Inferior parietal cortex (tissue), 1 donor: ENCODE results near the gene F12.
"Not testable (repeated sequence)": the region's sequence is repeated elsewhere in the genome, so short reads cannot be mapped to it uniquely, and the experiment has no call there.

Source experiments
- DNase-seq: peaks from one replicate; pipeline ENCODE4 v3.0.0-alpha.2; 2016; ENCODE audit errors: extremely low spot score

F12 gene

DNA sequence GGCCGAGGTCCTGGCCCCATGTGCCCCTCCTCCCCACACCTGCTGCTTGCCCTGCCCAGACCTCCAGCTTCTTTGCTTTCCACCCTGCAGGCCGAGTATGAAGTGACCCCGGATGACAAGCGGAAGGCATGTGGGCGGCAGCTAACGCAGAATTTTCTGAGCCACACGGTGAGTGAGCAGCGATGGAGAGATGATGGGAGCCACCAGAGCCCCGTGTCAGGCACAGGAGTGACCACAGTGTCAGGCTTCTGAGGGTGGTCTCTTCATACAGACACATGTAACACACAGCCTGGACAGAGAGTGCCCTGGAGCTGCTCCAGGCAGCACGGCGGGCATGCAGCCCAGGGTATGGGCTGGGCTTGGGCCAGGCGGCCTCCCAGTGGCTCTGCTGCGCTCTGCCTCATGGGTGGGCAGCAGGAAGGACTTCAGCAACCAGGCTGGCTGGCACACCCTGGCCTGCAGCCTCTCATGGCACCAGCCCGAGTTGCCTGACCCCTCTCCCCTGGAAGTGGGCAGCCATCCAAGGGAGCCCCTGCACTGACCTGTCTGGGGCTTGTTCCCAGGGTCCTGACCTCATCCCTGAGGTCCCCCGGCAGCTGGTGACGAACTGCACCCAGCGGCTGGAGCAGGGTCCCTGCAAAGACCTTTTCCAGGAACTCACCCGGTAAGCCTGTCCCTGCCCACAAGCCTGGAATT, 22.9 kb upstream of the F12 start:
- DNase-seq, result no peak

DNA sequence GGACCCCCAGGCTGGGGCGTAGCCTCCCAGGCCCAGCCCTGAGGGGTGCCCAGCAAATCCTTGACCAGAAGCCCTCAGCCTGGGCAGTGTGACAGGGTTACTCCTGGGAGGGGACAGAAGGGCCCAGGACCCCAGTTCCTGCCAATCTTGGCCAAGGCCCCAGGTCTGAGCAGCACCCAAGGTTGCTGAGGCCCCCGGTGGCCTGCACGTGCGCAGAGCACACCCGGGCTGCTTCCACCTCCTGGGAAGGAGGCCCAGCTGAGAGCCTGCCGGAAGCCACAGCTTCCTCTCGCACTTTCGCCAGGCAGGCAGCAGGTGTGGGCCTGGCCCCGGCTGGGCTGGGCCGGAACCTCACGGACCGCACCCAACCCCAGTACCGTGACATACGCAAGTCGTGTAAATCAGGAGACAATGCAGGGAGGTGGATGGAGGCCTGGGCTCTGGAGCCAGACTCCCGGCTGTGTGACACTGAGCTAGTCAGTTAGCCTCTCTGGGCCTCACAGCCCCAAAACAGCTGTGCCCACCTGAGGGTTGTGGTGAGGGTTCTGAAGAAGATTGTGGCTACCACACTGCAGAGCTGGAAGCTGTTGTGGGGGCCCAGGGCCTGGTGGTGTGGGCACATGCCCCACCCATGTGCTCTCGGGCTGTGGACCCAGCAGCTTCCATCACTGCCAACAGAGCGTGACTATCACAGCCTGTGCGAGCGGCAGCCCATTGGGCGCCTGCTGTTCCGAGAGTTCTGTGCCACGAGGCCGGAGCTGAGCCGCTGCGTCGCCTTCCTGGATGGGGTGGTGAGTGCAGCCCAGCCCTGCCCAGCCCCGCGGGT, 22.2 kb upstream of the F12 start:
- no peak for DNase-seq

GRCh38 chr5:177430972-177431316, 21.6 kb upstream of the F12 start:
- no peak for DNase-seq

DNA sequence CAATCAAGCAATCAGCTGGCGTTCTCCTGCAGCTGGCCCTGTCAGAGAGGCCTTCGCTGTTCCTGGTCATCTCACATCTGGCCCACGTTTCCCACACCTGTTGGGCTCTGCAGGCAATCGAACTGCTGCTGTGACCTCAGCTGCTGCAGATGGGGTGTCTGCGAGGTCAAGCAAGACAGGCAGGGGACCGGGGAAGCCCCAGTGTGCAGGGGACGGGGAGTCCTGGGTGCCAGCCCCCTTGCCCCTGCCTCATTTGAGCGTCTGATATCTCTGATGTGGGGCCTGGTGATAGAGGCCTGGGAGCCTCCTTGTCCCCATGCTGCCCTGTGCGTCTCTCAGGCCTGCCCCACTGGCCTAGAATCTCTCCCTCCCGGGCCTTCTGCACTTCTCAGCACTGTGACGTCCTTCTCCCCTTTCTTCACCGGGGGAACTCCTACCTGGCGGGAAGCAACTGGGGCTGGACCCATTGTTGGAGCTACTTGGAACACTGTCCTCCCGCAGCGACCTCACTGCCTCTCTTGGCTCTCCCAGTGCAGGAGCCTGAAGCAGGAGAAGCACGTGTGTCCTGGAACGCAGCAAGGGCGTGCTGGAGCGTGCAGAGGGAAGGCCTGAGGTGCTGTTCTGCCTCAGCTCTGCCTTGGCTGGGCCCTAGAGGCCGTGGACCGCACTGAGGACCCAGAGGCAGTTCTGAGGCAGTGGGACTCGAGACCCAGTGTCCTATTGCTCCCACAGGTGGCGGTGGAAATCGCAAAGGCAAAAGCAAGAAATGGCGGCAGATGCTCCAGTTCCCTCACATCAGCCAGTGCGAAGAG, 21.0 kb upstream of the F12 start:
- DNase-seq, result no peak

GRCh38 chr5:177429248-177430040, 20.1 kb upstream of the F12 start:
- no peak for DNase-seq

DNA sequence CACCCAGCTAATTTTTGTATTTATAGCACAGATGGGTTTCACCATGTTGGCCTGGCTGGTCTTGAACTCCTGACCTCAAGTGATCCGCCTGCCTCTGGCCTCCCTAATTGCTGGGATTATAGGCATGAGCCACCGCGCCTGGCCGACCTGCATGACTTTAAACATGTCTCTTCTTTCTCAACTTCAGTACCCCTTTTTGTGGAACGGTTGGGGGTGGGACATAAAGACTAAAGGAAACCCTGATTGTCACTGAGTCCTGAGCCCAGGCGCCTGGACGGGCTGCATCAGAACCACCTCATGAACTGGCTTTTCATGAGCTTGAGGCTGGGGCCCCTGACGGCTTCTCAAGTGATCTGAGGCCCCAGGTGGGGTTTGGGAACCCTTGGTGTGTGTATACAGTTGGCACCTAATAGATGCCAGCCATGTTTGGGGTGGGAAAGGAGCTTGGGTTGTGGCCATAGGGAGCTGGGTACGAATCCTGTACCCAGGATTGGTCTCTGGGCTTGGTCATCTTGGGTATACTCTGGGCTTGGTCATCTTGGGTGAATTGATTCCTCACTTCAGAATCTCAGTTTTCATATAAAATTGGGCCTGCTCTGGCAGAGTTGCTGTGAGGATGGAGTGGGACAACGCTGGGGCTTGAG, 19.3 kb upstream of the F12 start:
- DNase-seq, result no peak

GRCh38 chr5:177427919-177428573, 18.7 kb upstream of the F12 start:
- no peak for DNase-seq

DNA sequence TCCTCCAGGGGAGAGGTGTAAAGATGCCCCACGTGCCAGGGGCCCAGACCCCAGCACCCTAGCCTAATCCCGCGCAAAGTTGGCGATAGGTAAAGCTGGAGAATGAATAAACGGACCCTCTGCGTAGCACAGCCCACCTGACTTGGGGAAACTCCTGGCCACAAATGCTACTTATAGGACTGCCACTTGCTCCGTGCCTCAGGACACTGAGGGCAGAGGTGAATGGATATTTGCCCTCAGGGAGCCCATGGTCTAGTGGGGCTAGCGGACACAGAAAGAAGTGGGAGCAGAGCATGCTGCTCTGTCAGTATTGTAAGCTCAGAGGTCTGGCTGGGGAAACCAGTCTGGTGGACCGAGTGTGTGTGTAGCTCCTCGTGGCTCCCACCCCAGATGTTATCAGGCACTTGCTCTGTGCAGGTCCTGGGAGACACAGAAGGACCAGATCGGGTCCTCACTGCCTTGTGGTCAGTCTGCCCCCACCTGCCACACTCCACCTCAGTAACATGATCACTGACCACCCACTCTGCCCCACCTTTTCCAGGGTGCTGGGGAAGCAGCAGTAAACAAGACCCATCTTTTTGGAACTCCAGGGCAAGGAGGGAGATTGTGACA, 18.0 kb upstream of the F12 start:
- no peak for DNase-seq

DNA sequence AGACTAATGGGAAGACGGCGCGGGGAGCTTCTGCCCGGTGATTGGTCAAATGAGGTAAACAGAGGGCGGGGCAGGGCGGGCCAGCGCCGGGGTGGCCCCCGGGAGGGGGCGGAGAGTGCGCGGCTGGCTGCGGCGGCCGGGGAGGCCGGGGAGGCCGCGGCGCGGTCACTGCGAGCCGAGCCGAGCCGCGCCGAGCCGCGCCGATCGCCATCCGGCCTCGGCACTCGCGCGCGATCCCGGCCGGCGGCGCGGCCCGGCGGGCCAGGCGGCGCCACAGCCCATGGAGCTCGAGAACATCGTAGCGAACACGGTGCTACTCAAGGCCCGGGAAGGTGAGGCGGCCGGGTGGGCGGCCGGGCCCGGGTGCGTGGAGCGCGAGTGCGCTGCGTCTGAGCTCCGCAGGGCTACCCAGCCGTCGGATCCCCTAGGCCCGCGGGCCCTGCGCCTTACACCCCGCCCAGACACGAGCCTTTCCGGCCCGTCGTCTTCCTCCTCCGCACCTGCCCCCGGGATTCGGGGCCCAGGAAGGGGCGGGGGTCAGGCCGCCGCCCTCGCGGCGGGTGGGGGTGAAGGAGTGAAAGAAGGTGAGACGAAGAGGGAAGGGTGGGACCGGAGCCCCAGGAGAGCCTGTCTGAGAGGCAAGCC, 17.3 kb upstream of the F12 start, which contains the start of gene GRK6:
TSS of gene GRK6 (plus strand) at position 111 of the 645 bp plus-strand sequence. CDS start at position 281, 170 bp downstream.
- DNase-seq, result peak; percentile 3

DNA sequence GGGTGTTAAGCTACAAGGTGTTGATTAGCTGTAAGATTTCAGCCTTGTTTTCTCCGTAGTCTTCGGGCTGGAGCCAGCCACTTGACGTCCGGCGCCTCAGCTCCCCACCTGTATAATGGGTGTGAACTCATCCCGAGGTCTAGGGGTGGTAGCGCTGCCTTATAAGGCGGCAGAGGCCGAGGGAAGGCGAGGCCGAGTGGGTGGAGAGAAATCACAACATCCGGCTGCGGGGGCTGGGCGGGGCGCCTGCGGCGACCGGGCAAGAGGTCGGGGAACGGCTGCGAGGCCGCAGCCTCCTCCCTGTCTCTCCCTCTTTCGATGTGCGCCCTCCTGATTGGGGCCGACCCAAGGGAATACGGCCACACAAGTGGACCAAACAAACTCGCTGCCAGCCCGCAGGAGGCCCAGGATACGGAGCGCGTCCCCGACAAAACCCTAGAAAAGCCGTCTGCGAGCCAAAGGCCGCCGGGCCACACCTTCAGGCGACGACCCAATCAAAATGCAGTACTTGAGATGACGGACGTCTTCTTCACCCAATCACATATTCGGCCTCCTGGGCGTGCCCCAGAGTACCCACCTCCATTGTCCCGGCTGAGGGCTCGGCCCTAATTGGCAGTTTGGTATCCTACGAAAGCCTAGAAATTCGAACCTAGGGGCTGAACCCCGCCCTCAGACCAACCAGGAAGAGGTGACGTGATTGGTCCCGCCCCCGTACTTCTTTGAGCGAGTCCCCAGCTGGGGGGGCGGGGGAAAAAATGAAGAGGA, 16.6 kb upstream of the F12 start:
- DNase-seq, result peak; percentile 100

DNA sequence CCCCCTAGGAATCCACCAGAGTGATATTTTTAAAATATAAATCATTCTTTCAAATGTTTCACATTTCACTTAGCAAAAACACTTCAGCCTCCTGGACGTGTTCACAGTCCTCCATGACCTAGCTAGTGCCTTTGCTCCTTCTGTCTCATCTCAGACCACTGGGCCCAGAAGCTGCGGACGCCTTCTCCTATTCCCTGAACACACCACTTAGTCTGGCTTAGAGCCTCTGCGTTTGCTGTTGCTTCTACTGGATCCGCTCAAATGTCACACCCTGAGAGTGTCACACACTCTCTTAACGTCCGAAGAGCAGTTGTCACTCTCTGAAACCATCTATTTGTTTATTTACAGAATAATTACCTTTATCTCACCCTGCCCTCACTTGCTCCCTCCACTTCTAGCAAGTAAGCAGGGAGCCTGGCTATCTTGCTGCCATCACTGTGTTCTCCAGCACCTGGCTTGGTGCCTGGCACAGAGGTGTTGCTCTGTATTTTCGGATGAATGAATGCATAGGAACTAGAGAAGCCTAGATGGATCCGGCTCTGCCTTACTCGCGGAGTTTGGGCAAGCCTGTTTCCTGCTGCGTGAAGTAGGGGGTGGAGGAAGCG, 15.9 kb upstream of the F12 start:
- no peak for DNase-seq

- no peak for DNase-seq
These were observed 14.3 kb upstream of the F12 start for GRCh38 chr5:177423671-177424070.

DNA sequence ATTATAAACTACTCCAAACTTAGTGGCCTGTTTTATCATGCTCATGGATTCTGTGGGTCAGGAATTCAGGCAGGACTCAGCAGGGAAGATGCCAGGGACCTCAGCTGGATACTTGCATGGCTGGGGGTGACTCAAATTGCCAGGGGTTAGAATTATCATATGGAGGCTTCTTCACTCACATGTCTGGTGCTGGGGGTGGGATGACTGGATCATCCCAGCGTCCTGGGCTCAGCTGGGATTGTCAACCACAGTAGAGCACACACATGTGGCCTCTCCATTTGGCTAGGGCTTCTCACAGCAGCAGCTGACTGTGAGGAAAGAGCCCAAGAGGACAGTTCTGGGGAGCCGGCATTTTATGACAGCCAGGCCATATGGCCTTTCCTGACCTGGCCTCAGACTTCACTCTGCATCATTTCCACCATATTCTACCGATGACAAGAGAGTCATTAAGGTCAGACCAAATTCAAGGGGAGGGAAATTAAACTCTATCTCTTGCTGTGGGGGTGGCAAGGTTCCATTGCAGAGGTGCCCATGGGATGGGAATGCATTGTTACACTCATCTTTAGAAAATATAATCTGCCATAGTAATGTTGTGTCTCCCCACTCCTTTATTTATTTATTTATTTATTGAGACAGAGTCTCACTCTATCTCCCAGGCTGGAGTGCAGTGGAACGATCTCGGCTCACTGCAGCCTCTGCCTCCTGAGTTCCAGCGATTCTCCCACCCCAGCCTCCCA, 11.9 kb upstream of the F12 start:
- no peak for DNase-seq

GRCh38 chr5:177420472-177420871, 11.1 kb upstream of the F12 start:
- DNase-seq, result not testable (repeated sequence)

- DNase-seq, result no peak
These were observed 9.7 kb upstream of the F12 start for GRCh38 chr5:177419046-177419445.

DNA sequence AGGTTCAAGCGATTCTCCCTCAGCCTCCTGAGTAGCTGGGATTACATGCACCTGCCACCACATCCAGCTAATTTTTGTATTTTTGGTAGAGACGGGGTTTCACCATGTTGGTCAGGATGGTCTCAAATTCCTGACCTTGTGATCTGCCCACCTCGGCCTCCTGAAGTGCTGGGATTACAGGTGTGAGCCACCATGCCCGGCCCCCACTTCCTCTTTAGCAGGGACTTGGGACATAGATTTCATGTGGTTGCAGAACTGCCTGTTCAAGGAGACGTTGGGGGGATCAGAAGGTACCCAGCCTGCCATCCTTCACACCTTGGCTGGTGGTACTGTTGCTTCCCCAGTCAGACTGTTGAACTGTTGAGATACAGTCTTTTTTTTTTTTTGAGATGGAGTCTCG, 7.7 kb upstream of the F12 start:
- DNase-seq, result not testable (repeated sequence)

DNA sequence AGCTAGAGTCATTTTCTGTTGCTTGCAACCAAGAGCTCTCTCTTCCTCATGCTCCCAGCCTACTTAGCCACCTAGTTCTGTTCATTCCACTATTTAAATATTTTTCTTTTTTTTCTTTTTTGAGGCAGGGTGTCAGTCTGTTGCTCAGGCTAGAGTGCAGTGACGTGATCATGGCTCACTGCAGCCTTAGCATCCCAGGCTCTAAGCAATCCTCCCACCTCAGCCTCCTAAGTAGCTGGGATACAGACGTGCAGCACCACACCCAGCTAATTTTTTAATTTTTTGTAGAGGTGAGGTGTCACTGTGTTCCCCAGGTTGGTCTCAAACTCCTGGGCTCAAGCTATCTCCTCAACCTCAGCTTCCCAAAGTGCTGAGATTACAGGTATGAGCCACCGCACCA, 5.1 kb upstream of the F12 start:
- no peak for DNase-seq
